GM19351 (cell line): Measurements from ENCODE around the gene XKR7.
"Not testable (repeated sequence)": the region's sequence is repeated elsewhere in the genome, so short reads cannot be mapped to it uniquely, and the experiment has no call there.

ENCODE experiments used
- ATAC-seq: cut with Tn5 transposase; IDR thresholded peaks from one replicate; pipeline ENCODE4 v1.9.1; 2021; ENCODE audit warnings: mild to moderate bottlenecking, moderate library complexity; ENCODE audit not compliant: unreplicated experiment

The XKR7 gene, protein sequence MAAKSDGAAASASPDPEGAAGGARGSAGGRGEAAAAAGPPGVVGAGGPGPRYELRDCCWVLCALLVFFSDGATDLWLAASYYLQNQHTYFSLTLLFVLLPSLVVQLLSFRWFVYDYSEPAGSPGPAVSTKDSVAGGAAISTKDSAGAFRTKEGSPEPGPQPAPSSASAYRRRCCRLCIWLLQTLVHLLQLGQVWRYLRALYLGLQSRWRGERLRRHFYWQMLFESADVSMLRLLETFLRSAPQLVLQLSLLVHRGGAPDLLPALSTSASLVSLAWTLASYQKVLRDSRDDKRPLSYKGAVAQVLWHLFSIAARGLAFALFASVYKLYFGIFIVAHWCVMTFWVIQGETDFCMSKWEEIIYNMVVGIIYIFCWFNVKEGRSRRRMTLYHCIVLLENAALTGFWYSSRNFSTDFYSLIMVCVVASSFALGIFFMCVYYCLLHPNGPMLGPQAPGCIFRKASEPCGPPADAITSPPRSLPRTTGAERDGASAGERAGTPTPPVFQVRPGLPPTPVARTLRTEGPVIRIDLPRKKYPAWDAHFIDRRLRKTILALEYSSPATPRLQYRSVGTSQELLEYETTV

DNA sequence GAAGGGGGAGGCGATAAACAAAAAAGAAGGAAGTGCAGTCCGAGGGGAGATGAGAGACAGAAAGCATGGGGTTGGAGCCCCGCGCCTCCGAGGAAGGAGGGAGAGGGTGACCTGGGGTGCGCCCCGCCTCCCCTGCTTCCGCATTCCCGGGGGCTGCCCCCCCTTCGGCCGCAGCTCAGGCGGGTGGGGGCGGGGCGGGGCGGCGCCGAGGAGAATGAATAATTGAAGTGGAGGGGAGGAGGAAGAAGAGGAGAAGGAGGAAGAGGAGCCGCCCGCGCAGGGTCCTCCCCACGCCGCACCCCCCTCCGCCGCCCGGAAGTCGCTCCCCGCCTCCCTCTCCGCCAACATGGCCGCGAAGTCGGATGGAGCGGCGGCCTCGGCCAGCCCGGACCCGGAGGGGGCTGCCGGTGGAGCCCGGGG, at the start of gene XKR7:
Gene XKR7 (plus strand): TSS at position 322 of the 420 bp plus-strand sequence. CDS start 25 bp downstream, at position 347.
- ATAC-seq: no peak

DNA sequence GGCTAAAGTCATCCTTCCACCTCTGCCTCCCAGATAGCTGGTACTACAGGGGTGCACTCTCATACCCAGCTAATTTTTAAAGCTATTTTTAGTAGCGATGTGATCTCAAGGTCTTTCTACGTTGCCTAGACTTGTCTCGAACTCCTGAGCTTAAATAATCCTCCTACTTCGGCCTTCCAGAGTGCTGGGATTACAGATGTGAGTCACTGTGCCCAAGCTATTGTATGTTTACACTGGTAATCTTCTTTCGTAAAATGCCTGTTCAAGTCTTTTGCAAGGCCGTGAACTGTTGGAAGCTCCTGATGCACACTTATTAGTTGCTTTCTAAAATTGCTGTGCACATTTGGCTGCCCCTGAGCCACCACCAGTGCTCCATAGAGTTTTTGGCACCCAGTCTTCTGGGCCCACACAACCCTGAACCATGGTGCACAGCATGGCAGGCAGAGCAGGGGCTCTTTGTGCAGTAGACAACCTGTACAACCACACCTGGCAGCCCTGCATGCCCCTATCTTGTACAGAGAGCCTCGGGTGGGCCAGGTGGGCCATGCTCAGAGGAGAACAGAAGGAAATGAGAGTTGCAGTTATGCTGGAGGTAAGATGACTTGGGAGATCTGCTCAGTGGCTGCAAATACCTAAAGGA, 49.4 kb upstream of the XKR7 start:
- ATAC-seq: no peak

DNA sequence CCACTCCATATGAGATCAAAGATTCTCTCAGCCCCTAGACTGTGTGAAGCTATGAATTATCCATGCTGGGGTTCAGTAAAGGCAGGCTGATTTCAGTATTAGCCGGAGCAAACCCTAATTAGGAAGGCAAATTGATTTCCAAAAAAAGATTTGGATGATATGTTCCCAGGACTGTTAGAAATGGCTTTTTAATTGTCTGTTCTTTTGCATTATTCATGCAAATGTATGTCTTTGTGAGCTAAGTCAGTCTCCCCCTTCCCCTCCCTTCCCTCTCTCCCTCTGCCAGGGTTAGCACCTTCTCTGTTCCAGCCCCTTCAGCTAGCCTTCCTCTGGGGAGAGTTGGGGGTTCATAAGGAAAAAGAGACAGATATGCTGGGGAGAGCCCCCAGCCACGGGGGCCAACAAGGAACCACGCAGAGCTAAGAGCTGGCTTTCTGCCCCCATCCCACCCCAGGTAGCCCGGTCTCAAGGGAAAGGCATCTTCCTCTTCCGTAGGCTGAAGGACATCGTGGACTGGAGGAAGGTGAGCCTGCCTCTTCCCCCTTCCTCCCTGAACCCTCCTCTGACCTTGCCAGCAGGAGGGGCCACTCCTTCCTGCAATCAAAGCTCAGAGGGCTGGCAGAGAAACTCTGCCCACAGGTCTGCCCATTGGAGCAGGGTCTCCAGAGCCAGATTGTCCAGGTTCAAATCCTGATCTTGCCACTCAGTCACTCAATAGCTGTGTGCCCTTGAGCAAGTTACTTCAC, 48.4 kb upstream of the XKR7 start:
- no peak for ATAC-seq

DNA sequence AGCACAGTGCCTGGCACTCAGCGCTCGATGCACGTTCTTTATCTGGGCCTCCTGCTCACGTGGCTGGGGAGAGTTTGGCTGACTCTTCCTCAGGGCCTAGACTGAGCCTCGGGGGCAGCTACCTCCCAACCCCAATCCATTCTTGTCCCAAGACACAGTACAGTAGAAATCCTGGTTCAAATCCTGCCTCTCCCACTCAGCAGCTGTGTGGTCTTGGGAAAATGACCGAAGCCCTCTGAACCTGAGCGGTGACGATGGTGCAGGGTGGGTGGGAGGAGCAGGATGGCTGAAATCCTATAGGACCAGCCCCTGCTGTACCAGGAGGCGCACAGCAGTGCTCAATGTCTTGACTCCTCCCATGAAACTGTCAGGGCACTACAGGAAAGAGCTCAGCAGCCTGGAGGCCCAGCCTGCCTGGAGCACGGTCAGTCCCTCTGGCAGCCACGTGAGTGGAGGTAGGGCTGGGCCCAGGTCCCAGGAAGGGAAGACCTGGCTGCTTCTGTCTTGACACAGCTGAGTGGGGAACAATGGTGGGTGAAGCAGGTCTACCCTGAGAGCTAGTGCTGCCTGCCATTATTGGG, 47.6 kb upstream of the XKR7 start:
- no peak for ATAC-seq

DNA sequence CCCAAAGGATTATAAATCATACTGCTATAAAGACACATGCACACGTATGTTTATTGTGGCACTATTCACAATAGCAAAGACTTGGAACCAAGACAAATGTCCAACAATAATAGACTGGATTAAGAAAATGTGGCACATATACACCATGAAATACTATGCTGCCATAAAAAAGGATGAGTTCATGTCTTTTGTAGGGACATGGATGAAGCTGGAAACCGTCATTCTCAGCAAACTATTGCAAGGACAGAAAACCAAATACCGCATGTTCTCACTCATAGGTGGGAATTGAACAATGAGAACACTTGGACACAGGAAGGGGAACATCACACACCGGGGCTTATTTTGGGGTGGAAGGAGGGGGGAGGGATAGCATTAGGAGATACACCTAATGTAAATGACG, 46.5 kb upstream of the XKR7 start:
- ATAC-seq: not testable (repeated sequence)

DNA sequence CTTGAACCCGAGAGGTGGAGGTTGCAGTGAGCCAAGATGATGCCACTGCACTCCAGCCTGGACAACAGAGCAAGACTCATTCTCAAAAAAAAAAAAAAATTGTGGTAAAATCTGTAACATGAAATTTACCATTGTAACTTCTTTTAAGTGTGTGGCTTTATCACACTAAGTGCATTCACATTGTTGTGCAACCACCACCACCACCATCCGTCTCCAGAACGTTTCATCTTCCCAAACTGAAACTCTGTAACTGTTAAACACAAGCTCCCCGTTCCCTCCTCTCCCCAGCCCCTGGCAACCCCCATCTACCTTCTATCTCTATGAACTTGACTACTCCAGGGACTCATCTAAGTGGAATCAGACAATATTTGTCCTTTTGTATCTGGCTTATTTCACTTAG, 45.8 kb upstream of the XKR7 start:
- no peak for ATAC-seq

DNA sequence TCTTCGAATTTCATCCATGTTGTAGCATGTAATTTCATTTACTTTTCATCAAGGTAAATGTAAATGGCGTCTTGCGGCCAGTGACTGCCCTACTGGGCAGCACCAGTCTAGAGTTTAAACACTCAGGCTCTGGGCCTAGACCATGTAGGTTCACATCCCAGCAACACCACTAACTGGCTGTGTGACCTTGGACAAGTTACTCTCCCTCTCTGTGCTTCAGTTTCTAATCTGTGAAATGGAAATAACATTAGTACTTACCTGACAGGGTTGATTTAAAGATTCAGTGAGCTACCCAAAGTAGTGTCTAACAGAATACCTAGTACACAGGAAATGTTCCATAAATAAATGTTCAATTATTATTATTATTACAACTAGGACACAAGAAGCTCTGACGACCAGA, 45.4 kb upstream of the XKR7 start:
- no peak for ATAC-seq

DNA sequence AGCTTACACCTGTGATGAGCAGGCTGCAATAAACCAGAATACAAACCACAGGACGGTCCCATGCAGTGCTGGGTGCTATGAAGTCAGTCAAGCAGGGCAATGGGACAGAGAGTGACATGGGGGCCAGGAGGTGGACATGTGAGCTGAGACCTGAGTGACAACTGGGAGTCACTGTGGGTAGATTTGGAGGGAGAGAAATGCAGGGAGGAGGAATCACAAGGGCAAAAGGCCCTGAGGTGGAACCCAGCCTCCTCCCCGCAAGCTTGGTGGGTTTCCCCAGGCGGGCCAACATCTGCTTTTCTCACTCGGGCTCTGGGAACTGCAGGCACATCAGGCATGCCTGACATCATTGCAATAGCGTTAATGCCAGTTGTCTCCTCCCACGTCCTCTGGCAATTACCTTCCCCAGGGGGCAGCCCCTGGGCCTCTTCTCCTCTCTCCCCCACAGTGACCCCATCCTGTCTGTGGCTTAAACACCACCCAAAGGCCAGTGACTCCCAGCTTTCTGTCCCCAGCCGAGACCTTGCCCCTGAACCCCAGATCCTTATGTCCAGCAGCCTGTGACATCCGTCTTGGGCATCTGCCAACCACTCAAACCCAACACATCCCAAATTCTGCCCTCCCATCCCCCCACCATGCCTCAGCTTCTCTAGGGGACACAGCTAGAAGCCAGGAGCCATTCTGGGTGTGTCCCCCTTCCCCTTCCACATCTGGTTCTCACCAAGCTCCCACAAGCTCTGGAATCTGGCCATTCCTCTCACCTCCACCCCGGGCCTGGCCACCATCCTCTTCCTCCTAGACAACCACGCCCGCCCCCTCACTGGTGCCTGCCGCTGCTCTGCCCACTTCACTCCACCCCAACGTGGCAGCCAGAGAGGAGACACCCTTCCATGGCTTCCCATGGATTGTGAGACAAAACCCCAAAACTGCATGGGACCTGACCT, 44.3 kb upstream of the XKR7 start:
- peak; percentile 80 for ATAC-seq

DNA sequence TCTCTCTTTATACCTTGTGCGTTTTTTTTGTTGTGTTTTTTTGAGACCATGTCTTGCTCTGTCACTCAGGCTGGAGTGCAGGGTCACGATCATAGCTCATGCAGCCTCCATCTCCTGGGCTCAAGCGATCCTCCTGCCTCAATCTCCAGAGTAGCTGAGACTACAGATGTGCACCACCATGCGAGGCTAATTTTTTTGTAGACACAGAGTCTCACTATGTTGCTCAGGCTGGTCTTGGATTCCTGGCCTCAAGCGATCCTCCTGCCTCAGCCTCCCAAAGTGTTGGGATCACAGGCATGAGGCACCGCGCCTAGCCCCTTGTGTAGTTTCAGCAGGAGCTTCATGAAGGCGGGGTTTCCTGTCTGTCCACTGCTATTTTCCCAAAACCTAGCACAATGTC, 43.4 kb upstream of the XKR7 start:
- no peak for ATAC-seq

DNA sequence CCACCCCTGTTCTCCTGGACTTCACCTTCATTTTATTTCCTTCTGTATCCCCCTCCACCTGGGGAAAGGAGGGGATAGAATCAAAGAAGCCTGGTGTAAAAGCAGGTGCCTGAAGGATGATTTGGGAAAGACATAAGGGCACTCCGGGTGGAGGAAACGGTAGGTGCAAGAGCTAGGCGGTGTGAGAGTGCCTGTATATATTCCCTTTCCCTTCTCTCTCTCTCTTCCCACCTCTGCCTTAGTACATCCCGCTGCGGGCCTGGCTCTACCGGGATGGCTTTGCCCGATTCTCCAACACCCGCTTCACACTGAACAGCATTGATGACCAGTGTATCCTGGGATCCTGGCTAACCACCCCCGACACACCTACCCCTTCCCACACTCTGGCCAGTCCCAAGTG, 42.3 kb upstream of the XKR7 start:
- ATAC-seq: no peak

DNA sequence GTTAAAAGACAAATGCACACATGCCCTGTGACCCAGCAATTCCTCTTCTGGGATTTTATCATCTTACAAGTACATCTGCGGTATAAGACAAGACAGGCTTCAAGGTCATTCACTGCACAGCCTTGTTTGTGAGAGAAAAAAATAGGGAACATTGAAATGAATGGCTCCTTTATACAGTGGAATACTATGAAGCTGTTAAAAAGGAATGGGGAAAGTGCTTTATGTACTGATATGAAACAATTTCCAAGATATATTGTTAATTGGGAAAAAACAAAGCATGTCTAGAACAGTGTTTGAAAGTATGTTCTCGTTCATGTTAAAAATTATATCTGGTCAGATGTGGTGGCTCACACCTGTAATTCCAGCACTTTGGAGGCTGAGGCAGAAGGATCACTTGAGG, 41.5 kb upstream of the XKR7 start:
- ATAC-seq: no peak

DNA sequence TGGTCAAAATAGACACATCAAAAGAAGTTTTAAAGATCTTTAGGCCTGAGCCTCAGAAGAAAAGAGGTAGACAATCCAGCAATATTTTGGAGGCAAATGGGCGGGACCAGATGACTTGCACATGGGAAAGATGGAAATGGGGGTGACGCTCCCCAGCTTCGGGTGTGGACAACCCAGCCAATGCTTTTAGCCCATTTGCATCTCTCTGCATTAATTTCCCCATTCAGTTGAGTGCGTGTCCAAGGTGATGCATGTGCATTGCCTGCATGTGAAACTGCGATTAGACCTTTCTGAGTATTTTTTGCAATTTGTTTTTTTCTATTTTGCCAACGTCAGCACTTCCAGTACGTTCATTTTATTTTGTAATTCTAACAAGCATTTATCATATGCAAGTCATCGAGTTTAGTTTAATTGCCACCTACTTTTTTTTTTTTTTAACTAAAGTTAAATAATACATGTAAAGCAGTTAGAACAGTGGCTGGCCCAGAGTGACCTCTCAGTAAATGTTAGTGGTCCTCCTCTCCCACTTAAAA, 40.3 kb upstream of the XKR7 start:
- ATAC-seq: no peak

DNA sequence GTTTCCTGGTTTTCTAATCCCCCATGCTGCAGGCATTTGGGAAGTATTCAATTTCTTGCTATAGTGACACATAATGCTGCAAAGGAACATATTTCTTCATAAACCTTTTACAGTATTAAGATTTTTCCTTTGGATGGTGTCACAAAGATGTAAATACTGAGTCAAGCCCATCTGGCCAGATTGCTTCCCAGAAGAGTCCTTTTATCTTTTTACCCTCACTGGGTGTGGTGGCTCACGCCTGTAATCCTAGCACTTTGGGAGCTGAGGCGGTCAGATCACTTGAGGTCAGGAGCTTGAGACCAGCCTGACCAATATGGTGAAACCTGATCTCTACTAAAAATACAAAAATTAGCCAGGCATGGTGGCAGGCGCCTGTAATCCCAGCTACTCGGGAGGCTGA, 38.3 kb upstream of the XKR7 start:
- ATAC-seq: not testable (repeated sequence)

DNA sequence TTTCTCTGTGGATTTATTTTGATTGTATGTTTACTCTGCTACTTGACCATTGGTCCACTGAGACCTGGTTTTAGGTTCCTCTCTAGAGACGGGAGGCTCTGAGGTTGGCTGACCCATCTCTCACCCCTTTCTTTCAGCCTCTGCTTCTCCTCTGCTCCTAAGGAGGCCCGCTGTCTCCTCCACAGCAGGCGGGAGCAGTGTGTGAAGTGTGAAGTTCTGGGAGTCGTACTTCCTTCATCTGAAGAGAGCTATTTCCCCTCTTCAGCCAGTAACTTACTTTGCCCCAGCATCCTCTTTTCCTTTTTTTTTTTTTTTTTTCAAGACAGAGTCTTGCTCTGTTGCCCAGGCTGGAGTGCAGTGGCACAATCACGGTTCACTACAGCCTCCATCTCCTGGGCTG, 37.2 kb upstream of the XKR7 start:
- no peak for ATAC-seq

DNA sequence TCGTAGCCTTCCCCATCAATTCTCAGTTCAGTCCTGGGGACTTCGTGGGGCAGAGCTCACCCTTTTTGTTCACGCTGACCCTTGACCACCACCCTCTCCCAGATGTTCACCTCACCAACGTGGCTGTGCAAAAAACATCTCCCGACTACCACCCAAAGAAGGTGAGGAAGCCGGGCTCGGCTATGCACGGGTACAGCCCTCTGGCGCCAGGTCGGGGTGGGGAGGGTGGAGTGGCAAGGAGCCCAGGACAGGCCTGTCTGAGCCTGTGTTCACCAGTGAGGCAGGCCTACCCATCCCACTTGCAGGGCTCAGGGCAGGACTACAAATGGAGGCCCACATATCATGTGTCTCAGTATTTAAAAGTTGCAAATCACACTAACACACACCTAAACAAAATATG, 34.3 kb upstream of the XKR7 start:
- no peak for ATAC-seq

DNA sequence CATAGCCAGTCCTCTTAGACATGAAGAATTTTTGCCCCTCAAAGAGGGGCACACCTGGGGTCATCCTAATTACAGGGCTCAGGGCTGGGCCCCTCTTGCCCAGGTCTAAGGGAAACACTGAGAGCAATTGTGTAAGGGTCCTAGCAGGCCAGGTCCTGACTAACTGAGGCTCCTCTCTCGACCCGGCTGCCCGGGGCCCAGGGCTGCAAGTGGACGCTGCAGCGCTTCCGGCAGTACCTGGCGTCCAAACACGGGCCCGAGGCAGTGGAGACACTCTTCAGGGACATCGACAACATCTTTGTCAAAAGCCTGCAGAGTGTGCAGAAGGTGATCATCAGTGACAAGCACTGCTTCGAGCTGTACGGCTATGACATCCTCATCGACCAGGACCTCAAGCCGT, 33.5 kb upstream of the XKR7 start:
- no peak for ATAC-seq

DNA sequence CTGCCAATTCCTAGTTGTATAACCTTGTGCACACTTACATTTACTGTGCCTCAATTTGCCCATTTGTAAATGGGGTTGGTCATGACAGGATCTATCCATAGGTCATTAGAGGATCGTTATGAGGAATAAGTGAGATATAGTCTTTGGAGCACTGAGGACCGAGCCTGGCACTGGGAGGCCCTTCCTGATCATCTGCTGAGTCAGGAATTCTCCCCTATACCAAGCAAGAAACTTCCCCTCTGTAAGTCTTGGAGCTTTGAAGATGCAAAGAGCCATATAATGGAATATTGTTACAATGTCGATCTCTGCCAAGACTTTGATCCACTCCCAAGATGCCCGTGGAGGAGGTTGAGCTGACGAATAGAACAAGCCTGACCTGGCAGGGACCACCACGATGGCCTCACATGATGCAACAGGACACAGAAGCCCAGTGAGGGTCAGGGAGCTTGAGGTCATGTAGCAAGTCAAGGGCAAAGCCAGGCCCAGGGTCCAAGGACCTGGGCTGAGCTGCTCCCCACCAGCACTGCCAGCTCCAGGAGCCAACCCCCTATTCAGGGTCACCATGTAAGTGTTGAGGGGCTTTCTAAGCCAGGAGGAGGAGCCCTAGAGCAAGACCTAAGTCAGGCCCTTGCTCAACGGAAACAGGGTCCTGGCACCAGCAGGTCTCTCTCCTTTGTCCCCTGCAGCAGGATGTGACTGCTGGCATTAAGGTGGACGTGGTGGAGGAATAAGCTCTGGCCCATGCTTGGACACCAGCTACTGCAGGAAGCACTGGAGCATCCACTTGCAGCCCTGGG, 32.8 kb upstream of the XKR7 start:
- no peak for ATAC-seq

DNA sequence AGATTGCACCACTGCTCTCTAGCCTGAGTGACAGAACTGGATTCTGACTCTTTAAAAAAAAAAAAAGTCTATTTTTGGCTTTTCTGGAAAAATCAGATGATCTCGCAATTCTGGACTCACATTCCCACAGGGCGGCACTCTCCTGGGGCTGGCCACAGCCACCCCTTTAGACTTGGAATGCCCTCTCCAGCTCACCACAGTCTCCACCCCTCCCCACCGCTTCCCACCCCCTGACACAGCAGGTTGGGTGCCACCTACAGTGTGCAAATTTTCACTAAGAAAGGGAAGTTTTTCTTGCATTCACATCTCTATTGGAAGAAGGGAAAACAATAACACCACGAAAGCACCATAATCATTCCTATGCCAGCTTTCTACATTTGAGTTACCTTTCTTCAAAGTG, 31.5 kb upstream of the XKR7 start:
- ATAC-seq: no peak

DNA sequence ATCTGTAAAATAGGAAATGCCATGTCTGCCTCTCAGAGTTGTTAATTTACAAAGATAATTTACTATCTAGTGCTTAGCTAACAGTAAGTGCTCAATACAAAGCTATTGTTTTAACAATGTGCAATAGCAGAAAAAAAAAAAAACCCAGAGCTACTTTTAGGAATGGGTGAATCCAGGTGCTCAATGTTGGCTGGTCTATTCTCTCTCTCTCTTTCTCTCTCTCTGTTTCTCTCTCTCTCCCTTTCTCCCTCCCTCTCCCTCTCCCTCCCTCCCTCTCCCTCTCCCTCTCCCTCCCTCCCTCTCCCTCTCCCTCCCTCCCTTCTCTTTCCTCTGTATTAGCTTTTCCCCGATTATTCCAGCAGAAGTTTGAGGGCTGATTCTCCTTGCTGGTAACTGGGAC, 30.1 kb upstream of the XKR7 start:
- no peak for ATAC-seq
